Upper lobe of left lung (tissue), 4 donors: ENCODE results near the gene PIGU.

ENCODE experiments used
- CTCF ChIP-seq, 6 experiments: fragments of 450-650 bp in 4 of 6; fragments of 200-600 bp in 2 of 6; sonication (generic) in 2 of 6; IDR thresholded peaks; one replicate each; pipeline ENCODE4 v1.5.1; 2016 to 2019; ENCODE audit warnings: antibody characterized with exemption in 6 of 6
- POLR2AphosphoS5 ChIP-seq, 2 donors: sonication (generic); formaldehyde crosslinking; IDR thresholded peaks; one replicate each; pipeline ENCODE4 v1.5.1; 2017; ENCODE audit warnings: antibody characterized with exemption in 2 of 2

- TF ChIP-seq POLR2AphosphoS5 (IDR thresholded peaks at IDR 0.05) (no peak), CTCF (IDR thresholded peaks at IDR 0.05) (peak in 2 of 6 experiments; percentile 12 to 34)
These were observed 140.0 kb downstream of the PIGU start for GRCh38 chr20:34536798-34537394.
